B cell (primary cell): ENCODE measurements around the gene PSKH1. TPM values are rescaled to one million over a fixed set of nuclear protein-coding genes. Genes with fewer than 3 reads are reported as not detected.
A peak's percentile ranks its signal among the peaks of the same experiment; 100 is the strongest.

Source experiments
- ATAC-seq: fragments of 200-7000 bp; cut with Tn5 transposase; one replicate; pipeline ENCODE4 v1.10.0; 2021; ENCODE audit warnings: low read depth, mild to moderate bottlenecking, moderate number of reproducible peaks, moderate library complexity
- CTCF ChIA-PET: fragments of 350-600 bp; sonication (Branson Sonifier 250); formaldehyde crosslinking; loops from one replicate; lab custom pipeline; 2021; ENCODE audit warnings: antibody characterized with exemption, inconsistent platforms; lab: Charles Lee
- POLR2A ChIA-PET: fragments of 350-600 bp; sonication (Branson Sonifier 250); formaldehyde crosslinking; loops from one replicate; lab custom pipeline; 2021; ENCODE audit warnings: antibody characterized with exemption; lab: Charles Lee
- DNase-seq: peaks from one replicate; pipeline ENCODE4 v3.0.0; 2013
- H2AFZ ChIP-seq: 2 replicates; pipeline ENCODE4 v1.6.1; 2012; ENCODE audit warnings: mild to moderate bottlenecking, low read depth, low read length; ENCODE audit not compliant: insufficient read depth, poor library complexity, severe bottlenecking
- H3K27ac ChIP-seq, 2 donors: 1 replicate in 1 of 2; 2 replicates in 1 of 2; pipeline ENCODE4 v1.5.1; 2012 to 2013; ENCODE audit warnings: low read length in 2 of 2, mild to moderate bottlenecking in 2 of 2, moderate library complexity in 1 of 2
- H3K27me3 ChIP-seq, 4 experiments: fragments of 200-600 bp in 1 of 4; sonication (generic) in 1 of 4; replicated peaks in 1 of 4; 1 replicate in 2 of 4; 2 replicates in 2 of 4; pipeline versions ENCODE4 v1.6.1 to v1.7.0; 2013 to 2016; ENCODE audit warnings: low read length in 3 of 4, mild to moderate bottlenecking in 2 of 4, mixed read lengths in 1 of 4, moderate library complexity in 1 of 4; ENCODE audit not compliant: insufficient read depth in 4 of 4, control insufficient read depth in 3 of 4; ENCODE audit errors: control extremely low read depth in 1 of 4
- H3K36me3 ChIP-seq, 2 experiments: replicated peaks in 1 of 2; 1 replicate in 1 of 2; 2 replicates in 1 of 2; pipeline versions ENCODE4 v1.6.1 to v1.7.1; 2013; ENCODE audit warnings: low read length in 1 of 2; ENCODE audit not compliant: insufficient read depth in 2 of 2, control insufficient read depth in 1 of 2; ENCODE audit errors: control extremely low read depth in 1 of 2, extremely low read depth in 1 of 2
- H3K4me1 ChIP-seq, 2 donors: fragments of 200-600 bp in 1 of 2; sonication (generic) in 1 of 2; 1 replicate in 1 of 2; 2 replicates in 1 of 2; pipeline versions ENCODE4 v1.5.1 to v1.6.1; 2013 to 2017; ENCODE audit warnings: low read length in 2 of 2; ENCODE audit not compliant: control insufficient read depth in 2 of 2, insufficient read depth in 2 of 2
- H3K4me2 ChIP-seq: replicated peaks from 2 replicates; pipeline ENCODE3; 2012; ENCODE audit warnings: mild to moderate bottlenecking, low read depth, low read length; ENCODE audit not compliant: poor library complexity, severe bottlenecking
- H3K4me3 ChIP-seq, 5 experiments: fragments of 200-600 bp in 1 of 5; sonication (generic) in 1 of 5; 1 replicate in 3 of 5; 2 replicates in 2 of 5; pipeline versions ENCODE4 v1.5.1 to v1.7.0; 2011 to 2016; ENCODE audit warnings: low read length in 4 of 5, mild to moderate bottlenecking in 4 of 5, low read depth in 2 of 5, control low read depth in 1 of 5, moderate library complexity in 1 of 5; ENCODE audit not compliant: insufficient read depth in 1 of 5; ENCODE audit errors: control extremely low read depth in 1 of 5, extremely low read depth in 1 of 5
- H3K79me2 ChIP-seq: fragments of 200-600 bp; sonication (generic); one replicate; pipeline ENCODE4 v1.6.0; 2016; ENCODE audit warnings: low read length; ENCODE audit not compliant: control insufficient read depth, insufficient read depth
- H3K9ac ChIP-seq: fragments of 200-600 bp; sonication (generic); 2 replicates; pipeline ENCODE4 v1.6.1; 2017; ENCODE audit warnings: mild to moderate bottlenecking, low read length, moderate library complexity
- H3K9me3 ChIP-seq, 3 donors: one replicate each; pipeline versions ENCODE4 v1.6.1 to v1.7.1; 2013; ENCODE audit warnings: low read length in 2 of 3; ENCODE audit not compliant: control insufficient read depth in 2 of 3, insufficient read depth in 1 of 3; ENCODE audit errors: control extremely low read depth in 1 of 3
- H4K20me1 ChIP-seq: 2 replicates; pipeline ENCODE4 v1.6.0; 2012; ENCODE audit warnings: mild to moderate bottlenecking, low read length; ENCODE audit not compliant: insufficient read depth, control insufficient read depth, poor library complexity, severe bottlenecking
- H3K27ac Mint-ChIP-seq: one replicate; pipeline ENCODE4 v1.8.0; 2021; ENCODE audit warnings: mixed read lengths
- H3K27me3 Mint-ChIP-seq: one replicate; pipeline ENCODE4 v1.8.0; 2021; ENCODE audit warnings: mixed read lengths
- H3K4me1 Mint-ChIP-seq: one replicate; pipeline ENCODE4 v1.8.0; 2021; ENCODE audit warnings: mixed read lengths
- H3K4me3 Mint-ChIP-seq: one replicate; pipeline ENCODE4 v1.8.0; 2021; ENCODE audit warnings: mixed read lengths
- H3K9me3 Mint-ChIP-seq: one replicate; pipeline ENCODE4 v1.8.0; 2022; ENCODE audit warnings: mixed read lengths; ENCODE audit not compliant: insufficient read depth
- CTCF ChIP-seq: fragments of 200-600 bp; IDR thresholded peaks from one replicate; pipeline ENCODE4 v1.8.0; 2022; ENCODE audit warnings: antibody characterized with exemption, mild to moderate bottlenecking
- EZH2 ChIP-seq: IDR thresholded peaks from 2 replicates; pipeline ENCODE4 v1.6.1; 2012; ENCODE audit warnings: borderline replicate concordance, low read depth, mild to moderate bottlenecking, moderate library complexity, low read length; ENCODE audit not compliant: insufficient read depth, poor library complexity, severe bottlenecking
- WGBS: methylation state at CpG from one replicate; pipeline ENCODE4 v1.1.5; 2013; ENCODE audit warnings: missing lambda C conversion rate; ENCODE audit not compliant: insufficient coverage; 5-methylcytosine and 5-hydroxymethylcytosine counted together
- intact Hi-C: fragments of 100-400 bp; cut with micrococcal nuclease; formaldehyde crosslinking; loops from one replicate; pipeline ENCODE4 v1.10.0; 2022
- polyA plus RNA-seq: library from polyadenylated mRNA; depleted of rRNA; stranded (reverse); fragments of >200 nt; gene quantifications from 2 replicates; pipeline ENCODE4 v1.2.3, GENCODE V29; 2012
- total RNA-seq, 2 donors: library from RNA; stranded (reverse); fragments of 120-200 nt in 1 of 2; gene quantifications; 1 replicate in 1 of 2; 2 replicates in 1 of 2; pipeline versions ENCODE4 v1.2.3 to v1.2.4, GENCODE V29; 2013 to 2022

PSKH1 gene
- total and polyA plus RNA-seq, 2 donors (not counting 1 experiment from before 2014, with no cell fraction given): 20.1 to 29.1 TPM

DNA sequence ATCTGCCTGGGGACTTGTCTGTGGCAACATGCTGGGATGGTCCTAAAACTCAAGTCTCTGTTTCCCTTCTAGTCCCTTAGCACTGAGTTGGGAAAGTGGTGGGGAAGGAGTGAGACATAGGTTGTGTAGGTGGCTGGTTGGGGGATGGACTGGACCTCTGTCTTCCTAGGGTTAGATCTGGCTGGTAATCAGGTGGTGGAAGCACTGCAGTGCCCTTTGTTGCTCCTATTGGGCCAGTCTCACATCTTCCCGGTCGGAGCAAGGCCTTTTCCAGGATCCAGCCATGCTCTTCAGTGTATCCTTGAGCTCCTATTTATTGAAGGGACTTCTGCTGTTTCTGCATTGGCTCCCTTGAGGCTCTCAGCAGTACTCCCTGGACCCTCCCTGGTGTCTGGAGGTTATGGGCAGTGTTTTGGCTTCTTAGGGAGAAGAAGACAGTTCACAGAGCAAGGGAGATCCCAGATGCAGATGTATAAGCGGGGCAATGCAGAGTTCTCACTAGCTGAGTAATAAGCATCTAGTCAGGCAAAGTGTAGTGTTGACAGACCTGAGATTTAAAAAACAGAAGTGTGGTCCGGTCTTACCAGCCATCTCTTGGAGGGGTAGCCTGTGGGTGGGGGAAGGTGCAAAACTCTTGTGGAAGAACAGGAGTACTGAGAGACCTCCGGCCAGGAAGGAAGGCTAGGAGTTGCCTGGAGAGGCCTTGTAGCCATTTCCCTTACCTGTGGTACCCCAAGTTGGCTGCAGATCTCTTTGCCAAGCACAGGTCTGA, 47.6 kb upstream of the PSKH1 start:
- H3K79me2 ChIP-seq: peaks cover 58% of the 10 kb centered on the region
- no peak for TF ChIP-seq EZH2
- no peak for TF ChIP-seq CTCF
- peaks cover 39 to 53% of the 10 kb centered on the region in 2 donors for H3K4me1 ChIP-seq
- no peaks in the 10 kb centered on the region for H3K36me3 ChIP-seq
- peak overlapping the region; percentile 97 for H3K4me2 ChIP-seq
- H3K27ac ChIP-seq: peak overlapping the region in 1 of 2 donors; percentile 81
- ATAC-seq: no peak
- H2AFZ ChIP-seq: peak overlapping the region; percentile 93
- no peak for DNase-seq
- no peaks in the 10 kb centered on the region for H3K27me3 ChIP-seq
- H3K4me3 ChIP-seq: peak overlapping the region in 4 of 5 experiments; percentile 64 to 86 (median 84)
- peak overlapping the region; percentile 93 for H3K27ac Mint-ChIP-seq
- H3K27me3 Mint-ChIP-seq: no peaks in the 10 kb centered on the region
- H3K9me3 Mint-ChIP-seq: no peaks in the 10 kb centered on the region
- peak overlapping the region; percentile 92 for H3K4me3 Mint-ChIP-seq
- POLR2A ChIA-PET: interaction anchor here (1.5 to 2.0 kb wide), 2 partner anchors 39 to 90 kb away, joined by 6 to 11 read pairs; partner anchors contain the start of genes PSMB10, RANBP10 and TSNAXIP1
- H3K9me3 ChIP-seq: peaks cover 0 to 5% (median 0%) of the 10 kb centered on the region in 3 donors
- H4K20me1 ChIP-seq: peaks cover 36% of the 10 kb centered on the region
- CTCF ChIA-PET: interaction anchor here (0.8 to 3.5 kb wide), 12 partner anchors 12 to 239 kb away, joined by 3 to 13 read pairs (median 4); partner anchors contain the start of genes DDX28, DUS2 and NFATC3
- H3K9ac ChIP-seq: peak overlapping the region; percentile 85
- 81% methylated on average over 5 of the region's 5 CpGs for WGBS
- intact Hi-C loops: loop anchor here (1.0 to 10.0 kb wide), 10 partner anchors 12 to 1091 kb away; partner anchors contain the start of genes ATP6V0D1, CTCF, DYNC1LI2 and GFOD2
- peaks cover 52% of the 10 kb centered on the region for H3K4me1 Mint-ChIP-seq
